DOHH2 (cell line): ENCODE data around the gene PNPLA7.

Source experiments
- CTCF ChIP-seq: fragments of 200-600 bp; sonication (generic); IDR thresholded peaks from one replicate; pipeline ENCODE4 v1.5.1; 2014; ENCODE audit warnings: antibody characterized with exemption, mild to moderate bottlenecking, low read depth, low read length; ENCODE audit not compliant: poor library complexity, severe bottlenecking
- EZH2phosphoT487 ChIP-seq: fragments of 200-600 bp; sonication (generic); IDR thresholded peaks from 2 replicates; pipeline ENCODE4 v1.6.1; 2017; ENCODE audit warnings: borderline replicate concordance, mild to moderate bottlenecking, antibody characterized with exemption, low read length, moderate library complexity, mixed read lengths

- TF ChIP-seq CTCF: no peak
- no peak for TF ChIP-seq EZH2phosphoT487
Measured at GRCh38 chr9:137552022-137552768, 2.0 kb upstream of the PNPLA7 start.
